ENCODE measurements around the gene DCDC2.

DCDC2 gene

GRCh38 chr6:24140591-24140990 lies 217.3 kb downstream of the DCDC2 start:
- no peak for DNase-seq

GRCh38 chr6:24139639-24140038 lies 218.2 kb downstream of the DCDC2 start:
- no peak for DNase-seq

- DNase-seq, result no peak
Measured at GRCh38 chr6:24139080-24139479, 218.8 kb downstream of the DCDC2 start.

- no peak for DNase-seq
Measured at GRCh38 chr6:24131751-24132150, 226.1 kb downstream of the DCDC2 start.

GRCh38 chr6:24127316-24127715 lies 230.5 kb downstream of the DCDC2 start:
- no peak for DNase-seq

GRCh38 chr6:24126586-24127192 lies 231.2 kb downstream of the DCDC2 start:
- no peak for DNase-seq

- peak; percentile 57 to 70 for DNase-seq
Measured at GRCh38 chr6:24125980-24126379, 231.9 kb downstream of the DCDC2 start, which contains the start of gene NRSN1. Gene NRSN1, plus strand, starts transcription at chr6:24126215. Its CDS starts 8,113 bp downstream, at chr6:24134328.

- no peak for DNase-seq
Measured at GRCh38 chr6:24122139-24122538, 235.7 kb downstream of the DCDC2 start.

All from NCI-H187 (cell line).